ENCODE data around the gene RSPH3. TPM values are rescaled to one million over a fixed set of nuclear protein-coding genes. Genes with fewer than 3 reads are reported as not detected.
"Not testable (repeated sequence)": the region's sequence is repeated elsewhere in the genome, so short reads cannot be mapped to it uniquely, and the experiment has no call there.

RSPH3 gene
- polyA plus RNA-seq, 3 donors: 14.2 to 22.6 (median 17.8) TPM

GRCh38 chr6:159033160-159034049 lies 33.4 kb upstream of the RSPH3 start:
- DNase-seq: no peak

GRCh38 chr6:159031846-159032245 lies 31.8 kb upstream of the RSPH3 start:
- no peak for DNase-seq

GRCh38 chr6:159030168-159030567 lies 30.2 kb upstream of the RSPH3 start:
- no peak for DNase-seq

DNA sequence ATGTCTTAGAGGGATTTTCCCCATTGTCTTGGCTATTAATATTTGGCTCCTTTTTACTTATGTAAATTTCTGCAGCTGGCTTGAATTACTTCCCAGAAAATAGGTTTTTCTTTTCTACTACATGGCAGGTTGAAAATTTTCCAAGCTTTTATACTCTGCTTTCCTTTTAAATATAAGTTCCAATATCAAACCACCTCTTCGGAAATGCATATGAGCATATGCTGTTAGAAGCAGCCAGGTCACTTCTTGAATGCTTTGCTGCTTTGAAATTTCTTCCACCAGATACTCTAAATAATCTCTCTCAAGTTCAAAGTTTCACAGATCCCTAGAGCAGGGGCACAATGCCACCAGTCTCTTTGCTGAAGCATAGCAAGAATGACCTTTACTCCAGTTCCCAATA lies 25.2 kb upstream of the RSPH3 start:
- DNase-seq: not testable (repeated sequence)

DNA sequence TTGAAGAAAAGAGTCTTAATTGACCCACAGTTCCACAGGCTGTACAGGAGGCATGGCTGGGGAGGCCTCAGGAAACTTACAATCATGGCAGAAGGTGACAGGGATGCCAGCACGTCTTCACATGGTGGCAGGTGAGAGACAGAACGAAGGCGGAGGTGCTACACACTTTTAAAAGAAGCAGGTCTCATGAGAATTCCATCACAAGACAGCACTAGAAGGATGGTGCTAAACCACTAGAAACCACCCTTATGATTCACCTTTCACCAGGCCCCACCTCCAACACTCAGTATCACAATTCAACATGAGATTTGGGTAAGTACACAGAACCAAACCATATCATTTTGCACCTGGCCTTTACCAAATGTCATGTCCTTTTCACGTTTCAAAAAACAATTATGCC lies 23.9 kb upstream of the RSPH3 start:
- DNase-seq: no peak

DNA sequence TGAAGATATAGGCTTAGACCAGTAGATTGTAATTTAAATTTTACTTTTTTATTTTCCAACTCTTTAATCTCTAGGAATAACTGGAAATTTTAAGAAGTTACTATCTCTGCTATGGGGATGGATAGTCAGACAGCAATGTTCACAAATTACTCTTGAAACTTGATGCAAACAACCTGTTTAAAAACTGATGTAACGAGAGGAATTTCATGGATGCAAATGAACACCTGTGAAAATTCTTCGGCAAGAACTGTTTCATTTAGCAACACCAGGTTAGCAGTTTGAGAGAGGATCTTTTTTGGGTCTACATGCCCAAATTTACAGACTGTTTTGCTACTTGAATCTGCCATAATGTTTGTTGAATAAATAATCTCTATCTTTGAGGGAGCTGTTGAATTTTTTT lies 20.0 kb upstream of the RSPH3 start:
- DNase-seq: no peak

DNA sequence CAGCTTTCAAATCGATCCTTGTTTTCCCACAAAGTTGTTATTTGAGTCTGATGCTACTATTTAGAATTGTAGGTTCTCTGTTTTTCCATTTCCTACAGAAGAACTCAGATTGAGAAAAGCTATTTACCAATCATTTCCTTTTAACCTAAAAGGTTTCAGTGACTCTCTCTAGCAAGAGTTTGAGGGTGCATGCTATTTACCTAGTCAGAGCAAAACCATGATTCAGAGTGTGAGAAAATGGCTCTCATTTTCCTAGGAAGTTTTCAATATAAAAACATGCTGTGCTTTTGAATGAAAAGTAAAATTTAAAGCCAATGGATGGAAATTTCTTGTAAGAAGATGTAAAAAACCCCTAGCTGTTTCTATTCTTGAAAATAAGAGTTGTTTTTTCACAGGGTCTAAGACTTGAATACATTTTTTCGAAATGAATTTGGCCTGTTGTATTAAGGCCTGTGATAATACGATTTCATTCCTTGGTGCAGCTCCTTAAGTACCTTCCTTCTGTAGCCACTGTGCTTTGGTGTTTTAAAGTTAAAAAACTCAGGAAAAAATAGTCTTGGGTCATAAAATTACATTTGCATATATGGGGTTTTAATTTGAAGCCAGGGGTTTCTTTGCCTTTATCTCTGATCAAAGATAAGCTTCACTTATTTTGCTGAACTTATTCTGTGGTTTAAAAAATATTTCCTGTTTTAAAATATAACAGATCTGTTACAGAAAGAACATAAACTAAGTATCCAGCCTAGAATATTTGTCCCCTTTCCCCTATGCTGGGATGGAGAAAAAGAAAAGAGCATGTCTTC lies 18.0 kb upstream of the RSPH3 start:
- DNase-seq: no peak

DNA sequence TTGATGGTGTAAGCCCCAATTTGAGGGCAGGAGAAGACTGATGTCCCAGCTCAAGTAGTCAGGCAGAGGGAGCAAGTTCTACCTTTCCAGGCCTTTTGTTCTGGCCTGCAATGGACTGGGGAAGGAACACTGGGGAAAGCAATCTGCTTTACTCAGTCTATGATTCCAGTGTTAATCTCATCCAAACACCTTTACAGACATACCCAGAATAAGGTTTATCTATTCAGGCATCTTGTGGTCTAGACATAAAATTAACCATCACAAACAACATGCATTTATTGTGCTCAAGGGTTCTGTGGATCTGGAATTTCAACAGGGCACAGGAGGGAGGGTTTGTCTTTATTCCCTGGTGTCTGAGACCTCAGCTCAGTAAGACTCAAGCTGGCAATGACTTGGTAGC lies 14.4 kb upstream of the RSPH3 start:
- DNase-seq: no peak

GRCh38 chr6:159013229-159013628 lies 13.2 kb upstream of the RSPH3 start:
- DNase-seq: no peak

DNA sequence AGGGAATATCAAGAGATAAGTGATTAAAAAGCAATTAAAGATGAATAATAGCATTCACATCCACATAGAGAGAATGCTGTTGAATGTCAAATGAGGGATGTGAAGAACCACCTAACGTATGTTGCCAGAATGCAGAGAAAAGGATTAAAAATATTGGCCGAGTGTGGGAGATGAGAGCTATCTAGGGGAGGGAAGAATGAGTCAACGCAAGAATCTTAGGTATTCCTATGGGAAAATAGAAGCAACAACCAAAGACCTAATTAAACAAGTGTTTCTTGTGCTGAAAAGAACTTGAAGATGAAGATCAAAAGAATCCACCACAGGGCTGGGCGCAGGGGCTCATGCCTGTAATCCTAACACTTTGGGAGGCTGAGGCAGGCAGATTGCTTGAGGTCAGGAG lies 12.2 kb upstream of the RSPH3 start:
- DNase-seq: no peak

DNA sequence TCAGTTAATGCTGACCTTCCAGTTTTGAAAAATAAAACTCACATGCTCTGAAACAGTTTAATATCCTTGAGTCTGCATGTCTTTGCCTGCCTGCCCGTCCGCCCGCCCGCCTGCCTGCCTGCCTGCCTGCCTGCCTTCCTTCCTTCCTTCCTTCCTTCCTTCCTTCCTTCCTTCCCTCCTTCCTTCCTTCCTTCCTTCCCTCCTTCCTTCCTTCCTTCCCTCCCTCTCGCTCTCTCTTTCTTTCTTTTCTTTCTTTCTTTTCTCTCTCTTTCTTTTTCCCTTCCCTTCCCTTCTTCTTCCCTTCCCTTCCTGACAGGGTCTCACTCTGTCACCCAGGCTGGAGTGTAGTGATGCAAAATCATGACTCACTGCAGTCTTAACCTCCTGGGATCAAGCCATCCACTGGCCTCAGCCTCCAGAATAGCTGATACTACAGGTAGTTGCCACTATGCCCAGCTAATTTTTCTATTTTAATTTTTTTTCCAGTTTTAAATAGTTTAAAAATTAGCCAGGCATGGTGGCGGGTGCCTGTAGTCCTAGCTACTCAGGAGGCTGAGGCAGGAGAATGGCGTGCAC lies 10.1 kb upstream of the RSPH3 start:
- DNase-seq: not testable (repeated sequence)

DNA sequence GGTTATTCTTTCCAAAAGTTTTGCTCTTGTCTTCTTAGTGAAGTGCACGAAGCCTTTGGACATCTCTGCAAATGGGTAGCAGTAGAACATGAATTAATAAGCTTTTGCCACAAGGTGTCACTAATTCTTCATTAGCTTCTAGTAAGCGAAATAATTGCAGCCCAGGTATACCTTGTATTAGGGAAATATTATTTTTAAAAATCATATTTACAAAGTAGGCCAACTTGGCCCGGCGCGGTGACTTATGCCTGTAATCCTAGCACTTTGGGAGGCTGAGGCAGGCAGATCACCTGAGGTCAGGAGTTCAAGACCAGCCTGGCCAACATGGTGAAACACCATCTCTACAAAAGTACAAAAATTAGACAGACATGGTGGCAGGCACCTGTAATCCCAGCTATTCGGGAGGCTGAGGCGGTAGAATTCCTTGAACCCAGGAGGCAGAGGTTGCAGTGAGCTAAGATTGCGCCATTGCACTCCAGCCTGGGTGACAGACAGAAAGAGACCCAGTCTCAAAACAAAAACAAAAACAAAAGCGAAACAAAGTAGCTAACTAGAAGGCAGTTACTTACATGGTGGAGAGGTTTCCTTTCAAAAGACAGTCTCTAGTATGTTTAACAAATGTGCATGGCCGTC lies 8.8 kb upstream of the RSPH3 start:
- DNase-seq: peak; percentile 10

GRCh38 chr6:159007510-159007909 lies 7.5 kb upstream of the RSPH3 start:
- no peak for DNase-seq

DNA sequence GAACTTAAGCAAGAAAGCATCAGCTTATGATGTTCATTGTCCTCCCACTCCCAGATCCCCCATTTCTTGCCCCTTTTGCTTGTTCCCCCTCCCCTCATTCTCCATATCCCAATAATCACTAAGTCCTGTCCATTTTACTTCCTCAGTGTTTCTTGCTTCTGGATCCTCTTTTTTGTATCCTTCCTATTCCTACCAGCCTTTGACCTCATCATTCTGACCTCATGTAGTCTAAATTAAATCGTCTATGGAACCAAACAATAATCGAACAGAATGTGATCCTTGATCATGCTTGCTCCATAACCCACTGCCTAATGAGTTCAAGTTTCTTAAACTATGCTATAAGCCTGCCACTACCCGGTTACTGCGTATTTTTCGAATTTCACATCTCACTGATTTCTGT lies 5.4 kb upstream of the RSPH3 start:
- no peak for DNase-seq

DNA sequence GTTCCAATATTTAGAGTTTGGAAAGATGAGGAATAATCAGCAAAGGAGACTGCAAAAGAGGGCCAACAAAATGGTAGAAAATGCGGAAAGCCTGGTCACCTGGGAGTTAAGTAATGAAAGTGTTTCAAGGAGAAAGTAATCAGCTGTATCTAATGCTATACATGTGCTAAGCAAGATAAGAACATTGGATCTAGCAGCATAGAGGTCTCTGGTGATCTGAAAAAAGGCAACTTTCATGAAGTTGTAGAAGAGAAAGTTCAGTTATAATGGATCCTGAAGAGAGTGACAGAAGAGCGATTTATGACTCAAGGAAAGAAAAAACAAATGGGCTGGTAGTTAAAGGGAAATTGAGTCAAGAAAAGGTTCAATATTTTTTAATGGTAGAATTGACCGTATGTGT lies 4.6 kb upstream of the RSPH3 start:
- DNase-seq: no peak

- DNase-seq: no peak
These were observed 2.6 kb upstream of the RSPH3 start for GRCh38 chr6:159002432-159003155.

- no peak for DNase-seq
These were observed 792 bp downstream of the RSPH3 start for GRCh38 chr6:158999154-158999665.

DNA sequence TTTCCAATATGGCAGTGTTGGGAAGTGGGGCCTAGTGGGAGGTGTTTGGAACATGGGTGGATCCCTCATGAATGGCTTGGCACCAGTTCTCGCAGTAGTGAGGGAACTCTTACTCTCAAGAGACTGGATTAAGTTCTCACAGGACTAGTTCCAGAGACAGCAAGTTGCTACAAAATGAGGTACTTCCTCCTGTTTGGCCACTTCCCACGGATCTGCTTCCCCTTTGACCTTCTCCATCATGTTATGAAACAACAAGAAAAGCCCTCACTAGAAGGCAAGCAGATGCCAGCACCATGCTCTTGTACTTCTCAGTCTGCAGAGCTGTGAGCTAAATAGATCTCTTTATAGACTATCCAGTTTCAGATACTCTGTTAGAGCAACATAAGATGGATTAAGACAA lies 3.1 kb downstream of the RSPH3 start:
- no peak for DNase-seq

GRCh38 chr6:158993639-158994038 lies 6.4 kb downstream of the RSPH3 start:
- DNase-seq: no peak

DNA sequence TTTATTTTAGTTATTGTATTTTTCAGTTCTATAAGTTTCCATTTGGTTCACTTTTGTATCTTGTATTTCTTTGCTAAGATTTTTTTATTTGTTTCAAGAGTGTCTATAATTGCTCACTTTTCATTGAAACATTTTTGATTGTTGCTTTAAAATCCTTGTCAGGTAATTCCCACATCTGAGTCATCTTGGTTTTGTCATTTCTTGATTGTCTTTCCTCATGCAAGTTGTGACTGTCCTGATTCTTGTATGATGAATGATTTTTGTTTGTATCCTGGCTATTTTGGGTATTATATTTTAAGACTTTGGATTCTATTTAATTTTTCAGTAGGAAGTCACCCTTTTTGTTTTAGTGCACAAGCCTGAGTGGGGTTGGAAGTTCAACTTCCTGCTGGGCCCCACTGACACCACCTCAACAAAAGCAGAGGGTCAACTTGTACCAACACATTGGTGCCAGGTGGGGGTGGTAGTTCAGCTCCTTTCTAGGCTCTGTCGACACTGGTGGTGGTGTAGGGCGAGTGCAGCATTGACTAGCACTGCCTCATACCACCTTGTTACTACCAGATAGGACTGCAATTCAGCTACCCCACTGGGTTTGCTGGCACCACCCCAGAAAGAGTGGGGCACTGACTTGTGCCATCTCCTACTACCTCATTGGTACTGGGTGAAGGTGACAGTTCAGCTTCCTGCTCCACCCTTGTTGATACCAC lies 8.8 kb downstream of the RSPH3 start:
- DNase-seq: no peak

- not testable (repeated sequence) for DNase-seq
These were observed 10.3 kb downstream of the RSPH3 start for GRCh38 chr6:158989711-158990110.

Measured in renal pelvis (tissue), 4 donors.